PC-9 (cell line): ENCODE data around the gene TGDS.

Experiments
- EZH2 ChIP-seq: fragments of 200-600 bp; sonication (generic); IDR thresholded peaks from 2 replicates; pipeline ENCODE4 v1.8.0; 2017; ENCODE audit warnings: antibody characterized with exemption, low read depth
- TF ChIP-seq, protein P1 (sequence below): fragments of 200-600 bp; sonication (generic); conservative IDR thresholded peaks from 2 replicates; pipeline ENCODE4 v1.6.1; 2017; ENCODE audit warnings: mixed run types, antibody characterized with exemption, mild to moderate bottlenecking, moderate library complexity

GRCh38 chr13:94636942-94637578 is 41.1 kb upstream of the TGDS start:
- TF ChIP-seq, protein P1, sequence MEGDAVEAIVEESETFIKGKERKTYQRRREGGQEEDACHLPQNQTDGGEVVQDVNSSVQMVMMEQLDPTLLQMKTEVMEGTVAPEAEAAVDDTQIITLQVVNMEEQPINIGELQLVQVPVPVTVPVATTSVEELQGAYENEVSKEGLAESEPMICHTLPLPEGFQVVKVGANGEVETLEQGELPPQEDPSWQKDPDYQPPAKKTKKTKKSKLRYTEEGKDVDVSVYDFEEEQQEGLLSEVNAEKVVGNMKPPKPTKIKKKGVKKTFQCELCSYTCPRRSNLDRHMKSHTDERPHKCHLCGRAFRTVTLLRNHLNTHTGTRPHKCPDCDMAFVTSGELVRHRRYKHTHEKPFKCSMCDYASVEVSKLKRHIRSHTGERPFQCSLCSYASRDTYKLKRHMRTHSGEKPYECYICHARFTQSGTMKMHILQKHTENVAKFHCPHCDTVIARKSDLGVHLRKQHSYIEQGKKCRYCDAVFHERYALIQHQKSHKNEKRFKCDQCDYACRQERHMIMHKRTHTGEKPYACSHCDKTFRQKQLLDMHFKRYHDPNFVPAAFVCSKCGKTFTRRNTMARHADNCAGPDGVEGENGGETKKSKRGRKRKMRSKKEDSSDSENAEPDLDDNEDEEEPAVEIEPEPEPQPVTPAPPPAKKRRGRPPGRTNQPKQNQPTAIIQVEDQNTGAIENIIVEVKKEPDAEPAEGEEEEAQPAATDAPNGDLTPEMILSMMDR: no peak
- TF ChIP-seq EZH2: no peak
